ENCODE results near the gene SLC34A3.
A peak's percentile ranks its signal among the peaks of the same experiment; 100 is the strongest.
"Not testable (repeated sequence)": the region's sequence is repeated elsewhere in the genome, so short reads cannot be mapped to it uniquely, and the experiment has no call there.

The SLC34A3 gene

DNA sequence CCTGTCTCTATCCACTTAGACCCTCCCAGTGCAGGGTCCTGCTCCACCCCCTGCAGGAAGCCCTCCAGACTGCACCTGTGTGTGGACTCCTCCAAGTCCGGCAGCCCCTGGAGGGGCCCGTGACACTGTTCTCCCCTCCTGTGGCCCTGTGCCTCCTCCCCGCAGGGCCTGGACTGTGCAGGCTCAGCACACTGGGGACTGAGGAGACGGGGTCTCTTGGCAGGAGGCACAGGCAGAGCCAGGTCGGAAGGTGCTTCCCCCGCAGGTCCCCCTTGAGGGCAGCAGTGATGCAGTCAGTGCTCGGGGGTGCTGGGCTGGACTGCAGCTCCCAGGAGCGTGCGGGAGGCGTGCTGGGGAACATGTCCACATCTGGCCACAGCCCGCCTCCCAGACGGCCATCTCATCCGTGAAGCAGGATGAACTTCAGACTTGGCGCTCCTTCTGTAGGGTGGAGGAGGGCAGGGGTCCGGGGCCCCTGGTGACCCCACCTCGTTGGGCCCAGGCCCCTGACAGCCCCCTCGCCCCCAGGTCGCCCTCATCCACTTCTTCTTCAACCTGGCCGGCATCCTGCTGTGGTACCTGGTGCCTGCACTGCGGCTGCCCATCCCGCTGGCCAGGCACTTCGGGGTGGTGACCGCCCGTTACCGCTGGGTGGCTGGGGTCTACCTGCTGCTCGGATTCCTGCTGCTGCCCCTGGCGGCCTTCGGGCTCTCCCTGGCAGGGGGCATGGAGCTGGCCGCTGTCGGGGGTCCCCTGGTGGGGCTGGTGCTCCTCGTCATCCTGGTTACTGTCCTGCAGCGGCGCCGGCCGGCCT, 4.9 kb downstream of the SLC34A3 start:
- TF ChIP-seq CTCF (IDR thresholded peaks at IDR 0.05; ENCODE audit: insufficient read depth, low read depth, low read length, missing control alignments), result no peak
- no peak overlapping the region for H3K4me3 ChIP-seq (ENCODE audit: low read depth, low read length)
- DNase-seq (ENCODE audit: low read depth), result no peak

- DNase-seq (ENCODE audit: low read depth), result peak; percentile 91
- no peak overlapping the region for H3K4me3 ChIP-seq (ENCODE audit: low read depth, low read length)
- peak; percentile 98 for TF ChIP-seq CTCF (IDR thresholded peaks at IDR 0.05; ENCODE audit: insufficient read depth, low read depth, low read length, missing control alignments)
These were observed 5.7 kb downstream of the SLC34A3 start for GRCh38 chr9:137236238-137236935.

DNA sequence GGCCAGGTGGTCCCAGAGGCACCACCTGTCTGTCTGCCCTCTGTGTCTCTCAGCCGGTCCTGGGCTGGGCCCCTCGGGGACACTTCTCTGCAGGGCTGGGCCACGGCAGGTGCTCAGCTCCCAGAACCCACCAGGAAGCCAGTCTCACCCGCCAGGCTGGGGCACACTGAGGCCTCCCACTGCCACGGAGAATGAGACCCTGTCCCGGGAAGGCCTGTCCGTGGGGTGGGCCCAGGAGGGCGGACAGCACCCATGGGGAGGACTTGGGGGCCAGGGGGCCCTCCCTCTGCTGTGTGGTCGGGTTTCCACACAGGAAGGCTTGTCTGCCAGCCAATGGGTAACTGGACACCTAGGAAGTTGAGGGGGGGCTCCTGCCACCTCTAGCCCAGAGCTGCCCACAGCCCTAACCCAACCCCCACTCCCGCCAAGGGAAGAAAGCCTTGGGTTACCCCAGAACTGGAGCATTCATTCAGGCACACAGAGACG, 6.3 kb downstream of the SLC34A3 start:
- TF ChIP-seq CTCF (IDR thresholded peaks at IDR 0.05; ENCODE audit: insufficient read depth, low read depth, low read length, missing control alignments), result no peak
- no peak overlapping the region for H3K4me3 ChIP-seq (ENCODE audit: low read depth, low read length)
- no peak for DNase-seq (ENCODE audit: low read depth)

DNA sequence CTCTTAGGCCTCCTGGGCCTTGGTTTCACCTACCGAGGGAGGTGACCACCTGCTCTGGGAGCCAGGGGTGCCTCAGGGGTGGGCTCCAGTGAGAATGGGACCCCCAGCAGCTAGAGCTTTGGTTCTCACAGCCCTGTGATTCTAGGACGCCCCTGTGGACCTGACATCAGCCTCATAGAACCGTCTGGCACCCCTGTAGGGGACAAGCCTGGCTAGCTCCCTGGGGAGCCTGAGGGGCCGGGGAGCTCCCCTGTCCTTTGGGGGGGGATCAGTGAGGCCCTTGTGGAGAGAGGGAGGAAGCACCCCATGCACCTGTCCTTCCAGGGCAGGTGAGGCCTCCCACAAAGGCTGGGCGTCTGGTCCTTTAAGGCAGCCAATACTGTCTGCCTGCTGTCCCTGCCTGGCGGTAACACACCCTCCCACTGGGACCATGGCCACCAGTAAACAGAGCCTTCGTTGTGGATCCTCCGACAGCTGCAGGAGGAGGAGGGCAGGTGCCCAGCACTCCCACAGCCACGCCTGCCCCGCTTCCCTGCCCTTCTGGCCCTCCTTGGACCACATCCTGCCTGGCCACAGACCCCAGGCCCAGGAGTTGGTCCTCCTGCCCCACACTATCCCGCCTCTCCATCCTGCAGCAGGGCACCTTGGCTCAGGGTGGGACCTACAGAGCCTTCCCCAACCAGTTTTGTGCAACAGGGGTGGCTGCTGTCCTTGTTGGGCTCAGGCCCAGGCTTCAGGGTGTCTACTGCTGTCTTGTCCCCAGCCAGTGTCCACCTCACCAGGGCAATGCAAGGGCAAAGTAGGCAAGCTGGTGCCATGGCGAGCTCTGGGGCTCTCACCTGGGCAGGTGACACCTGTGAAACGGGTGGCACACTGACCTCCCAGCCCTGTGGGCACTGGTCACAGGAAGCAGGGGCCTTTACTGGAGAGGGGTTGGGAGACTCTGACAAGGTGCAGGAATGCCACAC, 7.3 kb downstream of the SLC34A3 start:
- no peak overlapping the region for H3K4me3 ChIP-seq (ENCODE audit: low read depth, low read length)
- TF ChIP-seq CTCF (IDR thresholded peaks at IDR 0.05; ENCODE audit: insufficient read depth, low read depth, low read length, missing control alignments), result no peak
- no peak for DNase-seq (ENCODE audit: low read depth)

- not testable (repeated sequence) for DNase-seq (ENCODE audit: low read depth)
- H3K4me3 ChIP-seq (ENCODE audit: low read depth, low read length), result peak overlapping the region; percentile 62
These were observed 9.0 kb downstream of the SLC34A3 start for GRCh38 chr9:137239541-137240200.

DNA sequence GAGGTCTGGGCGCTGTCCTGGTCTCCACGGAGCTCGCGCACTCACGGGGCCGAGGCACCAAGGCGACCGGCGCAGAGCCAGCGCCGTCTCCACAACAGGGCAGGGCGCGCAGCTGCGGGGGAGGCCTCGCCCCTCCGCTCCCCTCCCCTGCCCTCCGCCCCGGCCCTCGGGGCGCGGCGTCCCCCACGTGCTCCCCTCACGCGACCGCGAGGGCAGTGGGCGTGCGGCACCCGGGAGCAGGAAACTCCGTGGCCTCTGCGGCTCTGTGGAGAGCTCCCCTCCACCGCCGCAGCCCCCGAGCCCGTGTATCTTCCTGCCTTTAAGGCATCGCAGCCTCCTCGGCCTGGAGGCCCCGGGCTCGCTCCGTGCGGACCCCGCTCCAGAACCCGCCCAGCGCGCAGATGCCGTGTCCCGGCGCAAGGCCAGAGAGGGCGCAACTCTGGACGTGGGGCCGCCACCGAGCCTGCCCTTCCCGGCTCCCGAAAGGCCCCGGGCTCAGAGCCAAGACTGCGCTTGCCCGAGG, 9.7 kb downstream of the SLC34A3 start:
- H3K4me3 ChIP-seq (ENCODE audit: low read depth, low read length), result peak overlapping the region; percentile 62
- no peak for TF ChIP-seq CTCF (IDR thresholded peaks at IDR 0.05; ENCODE audit: insufficient read depth, low read depth, low read length, missing control alignments)
- peak; percentile 83 for DNase-seq (ENCODE audit: low read depth)
